ENCODE data around the gene NDFIP2. TPM values are rescaled to one million over a fixed set of nuclear protein-coding genes. Genes with fewer than 3 reads are reported as not detected.

Gene NDFIP2
- total RNA-seq, 1 experiment from 2014 or later, result 31.0 TPM

DNA sequence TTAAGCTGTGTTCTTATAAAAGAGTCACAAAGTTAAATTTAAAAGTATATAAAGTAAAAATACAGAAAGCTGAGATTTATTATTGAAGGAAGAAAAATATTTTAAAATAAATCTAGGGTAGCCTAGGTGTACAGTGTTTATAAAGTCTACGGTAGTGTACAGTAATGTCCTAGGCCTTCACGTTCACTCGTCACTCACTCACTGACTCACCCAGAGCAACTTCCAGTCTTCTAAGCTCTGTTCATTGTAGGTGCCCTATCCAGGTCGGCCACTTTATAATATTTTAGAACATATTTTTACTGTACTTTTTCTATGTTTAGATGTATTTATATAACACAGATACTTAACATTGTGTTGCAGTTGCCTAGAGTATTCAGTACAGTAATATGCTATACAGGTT, 47.4 kb downstream of the NDFIP2 start:
- no peaks in the 10 kb centered on the region for H3K9me3 Mint-ChIP-seq
- H2AFZ ChIP-seq (ENCODE audit: low read length), result no peak overlapping the region
- no peak overlapping the region for H3K4ac ChIP-seq (ENCODE audit: low read depth, low read length)
- H4K5ac ChIP-seq (ENCODE audit: insufficient read length, low read depth, low read length), result no peak overlapping the region
- no peaks in the 10 kb centered on the region for H3K9me3 ChIP-seq (ENCODE audit: control insufficient read depth, low read depth, low read length)
- no CpG with 5 or more reads among the region's 4 CpGs for WGBS (ENCODE audit: extremely low coverage, insufficient read length, low lambda C conversion rate)
- no peak overlapping the region for H3K4me2 ChIP-seq (ENCODE audit: insufficient read depth, insufficient read length, low read length)
- H2AK5ac ChIP-seq (ENCODE audit: insufficient read length, low read length), result no peak overlapping the region
- H3K79me1 ChIP-seq (ENCODE audit: insufficient read depth, low read depth, low read length, poor library complexity, severe bottlenecking), result no peaks in the 10 kb centered on the region
- H3K23ac ChIP-seq (ENCODE audit: insufficient read length, low read depth, low read length), result no peak overlapping the region
- H3K18ac ChIP-seq (ENCODE audit: insufficient read length, low read depth, low read length), result no peak overlapping the region
- H4K20me1 ChIP-seq (ENCODE audit: control insufficient read depth, insufficient read depth, insufficient read length), result no peaks in the 10 kb centered on the region
- no peak overlapping the region for H4K8ac ChIP-seq (replicated peaks; ENCODE audit: insufficient read length, low read depth, low read length)
- no peak overlapping the region for H3K27ac ChIP-seq (ENCODE audit: insufficient read length, low read depth, low read length)
- H3K14ac ChIP-seq (ENCODE audit: insufficient read depth, low read length), result no peak overlapping the region
- H3K9ac ChIP-seq (ENCODE audit: extremely low read depth, insufficient read length, low read length), result no peak overlapping the region
- no peak for DNase-seq
- H3K56ac ChIP-seq (ENCODE audit: insufficient read length, low read depth, low read length), result no peak overlapping the region
- H2BK12ac ChIP-seq (ENCODE audit: insufficient read length, low read depth, low read length), result no peak overlapping the region
- no peak overlapping the region for H3K4me3 Mint-ChIP-seq
- no peaks in the 10 kb centered on the region for H3K27me3 Mint-ChIP-seq (ENCODE audit: low read depth)
- TF ChIP-seq, protein P1, sequence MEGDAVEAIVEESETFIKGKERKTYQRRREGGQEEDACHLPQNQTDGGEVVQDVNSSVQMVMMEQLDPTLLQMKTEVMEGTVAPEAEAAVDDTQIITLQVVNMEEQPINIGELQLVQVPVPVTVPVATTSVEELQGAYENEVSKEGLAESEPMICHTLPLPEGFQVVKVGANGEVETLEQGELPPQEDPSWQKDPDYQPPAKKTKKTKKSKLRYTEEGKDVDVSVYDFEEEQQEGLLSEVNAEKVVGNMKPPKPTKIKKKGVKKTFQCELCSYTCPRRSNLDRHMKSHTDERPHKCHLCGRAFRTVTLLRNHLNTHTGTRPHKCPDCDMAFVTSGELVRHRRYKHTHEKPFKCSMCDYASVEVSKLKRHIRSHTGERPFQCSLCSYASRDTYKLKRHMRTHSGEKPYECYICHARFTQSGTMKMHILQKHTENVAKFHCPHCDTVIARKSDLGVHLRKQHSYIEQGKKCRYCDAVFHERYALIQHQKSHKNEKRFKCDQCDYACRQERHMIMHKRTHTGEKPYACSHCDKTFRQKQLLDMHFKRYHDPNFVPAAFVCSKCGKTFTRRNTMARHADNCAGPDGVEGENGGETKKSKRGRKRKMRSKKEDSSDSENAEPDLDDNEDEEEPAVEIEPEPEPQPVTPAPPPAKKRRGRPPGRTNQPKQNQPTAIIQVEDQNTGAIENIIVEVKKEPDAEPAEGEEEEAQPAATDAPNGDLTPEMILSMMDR (conservative IDR thresholded peaks at IDR 0.05), result no peak
- H2BK120ac ChIP-seq (ENCODE audit: low read depth, low read length, poor library complexity, severe bottlenecking), result no peak overlapping the region
- H2BK15ac ChIP-seq (ENCODE audit: low read depth, low read length), result no peak overlapping the region
- H3T11ph ChIP-seq (ENCODE audit: low read length), result no peak overlapping the region
- H2BK20ac ChIP-seq (ENCODE audit: low read depth, low read length, poor library complexity, severe bottlenecking), result no peak overlapping the region
- no peaks in the 10 kb centered on the region for H3K79me2 ChIP-seq (ENCODE audit: insufficient read depth, low read length)
- H3K23me2 ChIP-seq (ENCODE audit: insufficient read length, low read depth, low read length, poor library complexity, severe bottlenecking), result no peaks in the 10 kb centered on the region
- no peaks in the 10 kb centered on the region; the same call in 1 of the 2 replicates for H3K4me1 ChIP-seq (ENCODE audit: insufficient read depth, low read length)
- peaks cover 0 to 3% (median 0%) of the 10 kb centered on the region in 3 experiments; a peak in 2 of 7 replicates for H3K36me3 Mint-ChIP-seq (ENCODE audit: insufficient read depth in 1 of 3, low read depth in 3 of 3)
- no peak overlapping the region for H4K91ac ChIP-seq (ENCODE audit: insufficient read length, low read depth, low read length)
- H2BK5ac ChIP-seq (ENCODE audit: insufficient read length, low read length), result no peak overlapping the region
- peaks cover 10% of the 10 kb centered on the region in 2 experiments for H3K4me1 Mint-ChIP-seq
- no peak overlapping the region for H3K27ac Mint-ChIP-seq
- H3K27me3 ChIP-seq (ENCODE audit: insufficient read depth, low read length), result no peaks in the 10 kb centered on the region

Data from H9 (cell line).